Endodermal cell (in vitro differentiated cells): ENCODE data around the gene LMX1A. TPM values are rescaled to one million over a fixed set of nuclear protein-coding genes. Genes with fewer than 3 reads are reported as not detected.
A peak's percentile ranks its signal among the peaks of the same experiment; 100 is the strongest.

Experiments
- DNase-seq: peaks from one replicate; pipeline ENCODE4 v3.0.0-alpha.2; 2017
- H3K27ac ChIP-seq: 2 replicates; pipeline ENCODE4 v1.5.1; 2013; ENCODE audit warnings: mild to moderate bottlenecking, low read depth, low read length, moderate library complexity
- H3K27me3 ChIP-seq: 2 replicates; pipeline ENCODE4 v1.6.1; 2013; ENCODE audit warnings: mild to moderate bottlenecking, low read length, moderate library complexity; ENCODE audit not compliant: insufficient read depth, control insufficient read depth, poor library complexity, severe bottlenecking
- H3K36me3 ChIP-seq: 2 replicates; pipeline ENCODE4 v1.7.0; 2013; ENCODE audit warnings: mild to moderate bottlenecking, low read length, moderate library complexity; ENCODE audit not compliant: control insufficient read depth, insufficient read depth
- H3K4me1 ChIP-seq: one replicate; pipeline ENCODE4 v1.7.0; 2013; ENCODE audit warnings: low read length; ENCODE audit not compliant: control insufficient read depth, insufficient read depth
- H3K4me3 ChIP-seq: 2 replicates; pipeline ENCODE4 v1.5.1; 2013; ENCODE audit warnings: mild to moderate bottlenecking, low read length, moderate library complexity
- H3K9ac ChIP-seq: 2 replicates; pipeline ENCODE4 v1.6.1; 2013; ENCODE audit warnings: mild to moderate bottlenecking, low read length, moderate library complexity; ENCODE audit not compliant: poor library complexity, severe bottlenecking; ENCODE audit errors: extremely low read depth
- H3K9me3 ChIP-seq: 2 replicates; pipeline ENCODE4 v1.6.1; 2013; ENCODE audit warnings: mild to moderate bottlenecking, low read length, moderate library complexity; ENCODE audit not compliant: control insufficient read depth
- H3K27ac Mint-ChIP-seq: 2 replicates; pipeline ENCODE4 v1.8.0; 2020; ENCODE audit warnings: mixed read lengths
- H3K27me3 Mint-ChIP-seq: 2 replicates; pipeline ENCODE4 v1.8.0; 2021; ENCODE audit warnings: mild to moderate bottlenecking, mixed read lengths; ENCODE audit not compliant: insufficient read depth
- H3K36me3 Mint-ChIP-seq: 2 replicates; pipeline ENCODE4 v1.8.0; 2020; ENCODE audit warnings: low read depth, mixed read lengths
- H3K4me1 Mint-ChIP-seq: 2 replicates; pipeline ENCODE4 v1.8.0; 2020; ENCODE audit warnings: mixed read lengths
- H3K4me3 Mint-ChIP-seq: 2 replicates; pipeline ENCODE4 v1.8.0; 2020; ENCODE audit warnings: mild to moderate bottlenecking, moderate library complexity, mixed read lengths
- H3K9me3 Mint-ChIP-seq: 2 replicates; pipeline ENCODE4 v1.8.0; 2020; ENCODE audit warnings: mild to moderate bottlenecking, mixed read lengths
- CTCF ChIP-seq: fragments of 200-600 bp; sonication (generic); conservative IDR thresholded peaks from 2 replicates; pipeline ENCODE4 v1.5.0; 2021; ENCODE audit warnings: antibody characterized with exemption, mild to moderate bottlenecking
- WGBS, 2 experiments: methylation state at CpG; one replicate each; pipeline versions ENCODE4 v1.1.5 to v1.1.7; 2013; ENCODE audit warnings: missing lambda C conversion rate in 2 of 2, mixed read lengths in 1 of 2; ENCODE audit not compliant: insufficient coverage in 1 of 2, insufficient read length in 1 of 2; 5-methylcytosine and 5-hydroxymethylcytosine counted together
- total RNA-seq, 2 donors: library from RNA; stranded (reverse); fragmentation: NEBNext Ultra II Directional in 1 of 2; extraction: Animal tissue kit (Norgen Biotek cat#: 25700) in 1 of 2; gene quantifications; 2 replicates in 1 of 2; 3 replicates in 1 of 2; pipeline ENCODE4 v1.2.1, GENCODE V29; 2021

LMX1A gene
- total RNA-seq, 2 donors from 2014 or later = 0.13 to 1.6 TPM

GRCh38 chr1:165287329-165287728 lies 69.2 kb downstream of the LMX1A start:
- no peak overlapping the region for H3K27ac ChIP-seq
- H3K4me3 ChIP-seq = no peak overlapping the region
- H3K36me3 ChIP-seq = no peaks in the 10 kb centered on the region
- H3K9ac ChIP-seq = no peak overlapping the region
- 86 to 100% methylated on average over 2 to 3 of the region's 3 CpGs for WGBS, 2 experiments
- no peak overlapping the region for H3K4me3 Mint-ChIP-seq
- no peak for TF ChIP-seq CTCF
- H3K9me3 Mint-ChIP-seq = peaks cover 12% of the 10 kb centered on the region
- H3K27me3 ChIP-seq = no peaks in the 10 kb centered on the region
- peak; percentile 63 for DNase-seq
- H3K9me3 ChIP-seq = peaks cover 14% of the 10 kb centered on the region
- H3K27ac Mint-ChIP-seq = no peak overlapping the region
- H3K36me3 Mint-ChIP-seq = no peaks in the 10 kb centered on the region
- peaks cover 15% of the 10 kb centered on the region for H3K4me1 Mint-ChIP-seq
- H3K4me1 ChIP-seq = peaks cover 6% of the 10 kb centered on the region
- peaks cover 22% of the 10 kb centered on the region for H3K27me3 Mint-ChIP-seq

- no peak overlapping the region for H3K27ac ChIP-seq
- H3K27ac Mint-ChIP-seq = no peak overlapping the region
- no peak overlapping the region for H3K4me3 Mint-ChIP-seq
- H3K4me1 ChIP-seq = peaks cover 13% of the 10 kb centered on the region
- no peak for TF ChIP-seq CTCF
- peaks cover 32% of the 10 kb centered on the region for H3K4me1 Mint-ChIP-seq
- no peaks in the 10 kb centered on the region for H3K36me3 Mint-ChIP-seq
- no peak for DNase-seq
- 92 to 98% methylated on average over 9 to 10 of the region's 10 CpGs for WGBS, 2 experiments
- no peaks in the 10 kb centered on the region for H3K36me3 ChIP-seq
- no peak overlapping the region for H3K4me3 ChIP-seq
- no peak overlapping the region for H3K9ac ChIP-seq
- H3K9me3 Mint-ChIP-seq = no peaks in the 10 kb centered on the region
- no peaks in the 10 kb centered on the region for H3K27me3 ChIP-seq
- peaks cover 20% of the 10 kb centered on the region for H3K27me3 Mint-ChIP-seq
- H3K9me3 ChIP-seq = no peaks in the 10 kb centered on the region
These were observed 72.1 kb downstream of the LMX1A start for GRCh38 chr1:165284454-165284853.

DNA sequence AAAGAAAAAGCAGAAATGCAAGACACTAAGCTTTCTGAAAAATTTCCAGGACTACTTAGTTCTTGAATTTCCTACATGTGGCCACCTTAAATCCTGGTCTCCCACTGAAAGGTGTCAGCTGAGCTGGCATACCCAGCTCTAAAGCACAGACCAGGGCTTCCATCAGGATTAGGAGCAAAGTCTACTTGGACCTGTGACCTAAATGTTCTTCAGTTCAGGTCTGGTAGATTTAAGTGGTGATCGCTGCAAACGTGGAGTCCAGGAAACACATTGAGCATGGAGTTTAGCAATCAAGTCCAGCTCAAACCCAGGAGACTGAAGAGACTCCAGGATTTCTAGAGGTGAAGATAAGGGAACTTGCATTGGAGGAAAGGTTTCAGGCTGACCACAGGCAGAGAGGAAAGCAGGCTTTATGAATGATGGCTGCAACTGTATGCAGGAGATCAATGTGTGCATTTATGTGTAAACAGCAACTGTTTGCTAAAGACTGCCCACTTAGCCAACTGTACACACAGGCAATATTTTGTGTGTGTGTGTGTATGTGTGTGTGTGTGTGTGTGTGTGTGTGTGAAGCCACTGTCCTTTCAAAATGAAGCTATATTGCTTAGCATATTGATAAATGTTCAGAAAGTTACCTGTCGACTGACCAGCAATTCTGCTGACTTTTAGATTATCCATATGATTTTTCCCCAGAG lies 75.2 kb downstream of the LMX1A start:
- H3K36me3 ChIP-seq = no peaks in the 10 kb centered on the region
- H3K27ac ChIP-seq = no peak overlapping the region
- peaks cover 8% of the 10 kb centered on the region for H3K4me1 ChIP-seq
- Mint-ChIP-seq H3K27me3 (peaks cover 38% of the 10 kb centered on the region), H3K4me1 (peaks cover 17% of the 10 kb centered on the region), H3K9me3 (no peaks in the 10 kb centered on the region), H3K27ac (no peak overlapping the region), H3K4me3 (no peak overlapping the region), H3K36me3 (no peaks in the 10 kb centered on the region)
- no peak overlapping the region for H3K4me3 ChIP-seq
- no peaks in the 10 kb centered on the region for H3K27me3 ChIP-seq
- no peak for TF ChIP-seq CTCF
- no peak overlapping the region for H3K9ac ChIP-seq
- no peak for DNase-seq
- WGBS, 2 experiments = 93 to 95% methylated on average over 3 of the region's 3 CpGs
- no peaks in the 10 kb centered on the region for H3K9me3 ChIP-seq
